Posterior cingulate gyrus (tissue), 11 donors: Measurements from ENCODE around the gene ZC3HAV1L.
"Not testable (repeated sequence)": the region's sequence is repeated elsewhere in the genome, so short reads cannot be mapped to it uniquely, and the experiment has no call there.

Experiments
- DNase-seq, 10 donors: peaks; one replicate each; pipeline versions ENCODE4 v3.0.0 to v3.0.0-alpha.2; 2020 to 2021; ENCODE audit warnings: mixed read lengths in 3 of 10
- intact Hi-C: fragments of 100-400 bp; cut with DNase I; formaldehyde crosslinking; loops from one replicate; pipeline ENCODE4 v1.15.1; 2023

ZC3HAV1L gene

DNA sequence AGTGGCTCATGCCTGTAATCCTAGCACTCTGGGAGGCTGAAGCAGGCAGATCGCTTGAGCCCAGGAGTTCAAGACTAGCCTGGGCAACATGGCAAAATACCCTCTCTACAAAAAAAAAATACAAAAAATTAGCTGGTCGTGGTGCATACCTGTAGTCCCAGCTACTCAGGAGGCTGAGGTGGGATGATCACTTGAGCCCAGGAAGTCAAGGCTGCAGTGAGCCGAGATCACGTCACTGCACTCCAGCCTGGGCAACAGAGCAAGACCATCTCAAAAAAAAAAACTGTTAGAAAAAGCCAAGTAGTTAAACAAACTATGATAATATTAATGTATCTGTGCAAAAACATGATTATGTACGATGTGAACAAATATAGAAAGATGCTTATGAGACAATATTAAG, 10.0 kb downstream of the ZC3HAV1L start:
- intact Hi-C loops, DNase-seq: not testable (repeated sequence)

DNA sequence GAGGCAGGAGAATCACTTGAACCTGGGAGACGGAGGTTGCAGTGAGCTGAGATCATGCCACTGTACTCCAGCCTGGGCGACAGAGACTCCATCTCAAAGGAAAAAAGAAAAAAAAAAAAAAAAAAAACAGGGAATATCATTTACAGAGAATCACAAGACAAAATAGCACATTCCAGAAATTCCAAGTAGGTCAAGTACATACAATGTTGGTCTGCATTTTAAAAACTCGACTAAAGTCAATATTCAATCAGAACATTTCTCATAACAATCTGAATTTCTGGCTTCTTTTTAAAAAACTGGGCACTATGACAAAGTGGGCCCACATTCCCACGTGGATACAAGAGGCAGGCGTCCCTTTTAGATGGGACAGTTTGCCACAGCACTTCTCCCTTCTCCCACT, 12.8 kb downstream of the ZC3HAV1L start:
- intact Hi-C loops, result no loop called here
- no peak for DNase-seq

DNA sequence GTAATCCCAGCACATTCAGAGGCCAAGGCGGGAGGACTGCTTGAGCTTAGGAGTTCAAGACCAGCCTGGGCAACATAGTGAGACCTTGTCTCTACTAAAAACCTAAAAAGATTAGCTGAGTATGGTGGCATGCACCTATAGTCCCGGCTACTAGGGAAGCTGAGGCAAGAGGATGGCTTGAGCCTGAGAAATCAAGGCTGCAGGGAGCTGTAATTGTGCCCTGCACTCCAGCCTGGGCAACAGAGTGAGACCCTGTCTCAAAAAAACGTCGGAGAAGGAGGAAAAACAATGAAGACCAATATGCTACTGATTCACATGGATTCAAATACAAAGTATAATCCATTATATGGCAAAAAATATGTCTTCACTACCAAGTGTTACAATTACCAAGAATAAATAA, 13.6 kb downstream of the ZC3HAV1L start:
- DNase-seq, result no peak
- intact Hi-C loops, result no loop called here

GRCh38 chr7:139018910-139019309, 16.9 kb downstream of the ZC3HAV1L start:
- intact Hi-C loops, result no loop called here
- DNase-seq, result no peak

GRCh38 chr7:139016931-139017511, 18.8 kb downstream of the ZC3HAV1L start:
- intact Hi-C loops, result loop anchor here (1.0 kb wide), 1 partner anchor 58 kb away; no protein-coding TSS in a partner anchor
- DNase-seq, result peak; percentile 31 to 92 (median 66)

DNA sequence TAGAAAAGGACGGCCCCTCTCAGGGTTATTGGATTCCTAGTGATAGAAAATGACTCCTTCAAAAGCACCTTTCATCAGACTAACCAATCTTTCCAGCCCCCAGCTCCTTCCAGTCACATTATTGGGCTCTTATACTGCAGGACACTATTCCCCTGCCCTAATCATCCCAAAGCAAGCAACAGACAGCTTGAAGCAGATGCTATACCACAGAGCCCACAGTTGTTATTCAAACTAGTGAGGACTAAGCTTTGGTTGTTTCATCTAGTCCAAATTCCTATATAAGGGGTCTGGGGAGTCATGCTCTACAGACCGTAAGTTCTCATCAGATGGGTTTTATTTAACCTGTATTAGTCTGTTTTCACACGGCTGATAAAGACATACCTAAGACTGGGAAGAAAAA, 24.5 kb downstream of the ZC3HAV1L start:
- intact Hi-C loops, result no loop called here
- no peak for DNase-seq

GRCh38 chr7:139004321-139005090, 31.3 kb downstream of the ZC3HAV1L start:
- no peak for DNase-seq
- intact Hi-C loops, result no loop called here

- intact Hi-C loops, result no loop called here
- no peak for DNase-seq
Measured at GRCh38 chr7:138999414-138999813, 36.4 kb downstream of the ZC3HAV1L start.

- peak in 5 of 10 donors; percentile 13 to 86 (median 42) for DNase-seq
- intact Hi-C loops, result no loop called here
Measured at GRCh38 chr7:138992052-138992531, 43.8 kb downstream of the ZC3HAV1L start.

GRCh38 chr7:138987686-138988085, 48.2 kb downstream of the ZC3HAV1L start:
- no peak for DNase-seq
- intact Hi-C loops, result loop anchor here (10.0 kb wide), 1 partner anchor 103 kb away; no protein-coding TSS in a partner anchor

DNA sequence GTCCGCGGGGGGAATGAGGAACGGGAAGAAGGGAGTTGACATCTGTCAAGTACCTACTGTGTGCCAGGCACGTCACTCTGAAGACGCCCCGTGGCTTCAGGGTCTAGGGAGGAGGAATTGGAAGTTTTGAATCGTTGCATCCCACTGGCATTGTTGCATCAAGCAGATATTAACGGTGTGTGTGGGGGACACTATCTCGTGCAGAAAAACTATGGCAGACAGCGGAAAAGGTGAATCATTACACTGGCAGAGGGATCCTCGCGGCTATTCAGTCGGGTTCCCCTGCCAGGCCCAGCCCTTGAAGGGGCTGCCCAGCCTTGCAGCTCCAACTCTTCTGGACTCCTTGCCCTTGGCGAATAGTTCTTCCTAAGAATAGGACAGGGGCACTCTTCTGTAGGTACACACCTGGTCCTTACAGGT, 53.6 kb downstream of the ZC3HAV1L start:
- intact Hi-C loops, result loop anchor here (10.0 kb wide), 1 partner anchor 97 kb away; no protein-coding TSS in a partner anchor
- DNase-seq, result no peak

DNA sequence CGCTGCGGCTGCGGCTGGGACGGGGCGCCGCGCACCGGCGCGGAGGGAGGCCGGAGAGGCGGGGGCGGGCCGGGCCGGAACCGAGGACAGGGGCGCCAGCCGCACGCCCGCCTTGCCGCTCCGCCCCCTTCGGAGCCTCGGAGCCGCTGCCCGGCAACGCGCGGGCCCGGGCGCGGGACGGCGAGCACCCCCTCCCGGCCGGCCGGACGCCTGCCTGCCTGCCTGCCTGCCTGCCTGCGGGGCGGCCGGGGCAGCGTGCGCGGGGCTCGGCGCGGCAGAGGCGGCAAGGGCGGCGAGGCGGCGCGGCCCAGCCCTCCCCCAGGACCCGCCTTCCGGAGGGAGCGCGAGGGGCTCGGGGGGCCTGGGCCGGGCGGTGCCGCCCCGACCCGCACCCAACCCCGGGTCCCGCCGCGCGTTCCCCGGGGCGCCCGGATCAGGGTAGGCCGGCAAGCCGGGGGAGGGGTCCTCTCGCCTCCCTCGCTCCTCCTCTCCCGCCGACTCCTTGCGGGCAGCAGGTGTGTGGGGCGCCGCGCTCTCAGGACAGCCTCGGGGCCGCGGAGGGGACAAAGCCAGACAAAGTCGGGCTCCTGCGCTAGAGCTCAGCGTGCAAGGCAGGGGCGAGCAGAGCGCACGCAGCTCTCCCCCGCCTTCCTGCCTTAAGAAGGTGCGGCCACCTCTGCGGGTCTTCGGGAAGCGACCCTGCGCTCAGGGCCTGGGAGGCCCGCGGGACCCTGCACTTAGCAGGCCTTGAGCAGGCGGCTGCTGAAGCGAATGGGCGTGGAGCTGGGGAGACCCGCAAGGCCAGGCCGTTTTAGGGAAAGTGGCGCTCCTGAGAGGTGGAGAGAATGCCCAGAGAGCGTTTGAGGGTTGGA, 54.3 kb downstream of the ZC3HAV1L start, which contains the start of gene KIAA1549:
TSS of gene KIAA1549 (minus strand) at position 58 of the 872 bp plus-strand sequence. CDS start 120 bp downstream, outside the sequence.
- peak in 9 of 10 donors; percentile 37 to 94 (median 54) for DNase-seq
- intact Hi-C loops, result loop anchor here (10.0 kb wide), 1 partner anchor 97 kb away; no protein-coding TSS in a partner anchor

DNA sequence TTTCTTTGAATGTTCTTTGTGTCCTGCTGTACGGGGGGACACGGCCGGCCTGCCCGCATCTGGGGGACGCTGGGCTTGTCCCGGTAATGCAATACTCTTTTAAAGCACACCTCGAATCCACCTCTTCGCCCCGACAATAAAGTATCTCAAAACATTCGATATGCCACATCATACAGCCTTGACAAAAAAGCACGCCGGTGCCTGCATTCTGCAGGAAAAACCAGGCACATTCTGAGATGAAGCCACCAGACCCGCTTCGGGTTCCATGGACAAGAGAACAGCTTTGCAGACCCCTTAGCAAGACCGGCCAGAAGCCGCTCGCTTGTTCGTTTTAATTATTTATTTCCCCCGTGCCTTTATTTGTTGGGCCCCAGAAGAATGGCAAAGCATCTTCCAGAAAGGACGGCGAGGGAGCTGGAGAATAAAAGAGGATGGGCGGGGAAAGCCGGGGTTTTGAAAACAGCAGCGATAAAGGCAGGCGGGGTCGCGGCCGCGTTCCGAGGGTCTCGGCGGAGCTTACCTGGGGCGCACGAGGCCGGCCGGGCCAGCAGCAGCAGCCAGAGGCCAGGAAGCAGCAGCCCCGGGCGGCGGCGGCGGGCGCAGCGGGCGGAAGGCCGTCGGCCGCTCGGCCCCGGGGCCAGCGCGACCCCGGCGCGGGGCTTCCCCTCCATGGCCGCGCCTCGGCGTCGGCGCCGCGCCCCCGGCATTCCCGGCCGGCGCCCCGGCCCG, 55.1 kb downstream of the ZC3HAV1L start:
- peak in 1 of 10 donors; percentile 85 for DNase-seq
- intact Hi-C loops, result loop anchor here (10.0 kb wide), 1 partner anchor 96 kb away; no protein-coding TSS in a partner anchor

- intact Hi-C loops, result loop anchor here (10.0 kb wide), 1 partner anchor 95 kb away; no protein-coding TSS in a partner anchor
- DNase-seq, result no peak
Measured at GRCh38 chr7:138979988-138980562, 55.8 kb downstream of the ZC3HAV1L start.

DNA sequence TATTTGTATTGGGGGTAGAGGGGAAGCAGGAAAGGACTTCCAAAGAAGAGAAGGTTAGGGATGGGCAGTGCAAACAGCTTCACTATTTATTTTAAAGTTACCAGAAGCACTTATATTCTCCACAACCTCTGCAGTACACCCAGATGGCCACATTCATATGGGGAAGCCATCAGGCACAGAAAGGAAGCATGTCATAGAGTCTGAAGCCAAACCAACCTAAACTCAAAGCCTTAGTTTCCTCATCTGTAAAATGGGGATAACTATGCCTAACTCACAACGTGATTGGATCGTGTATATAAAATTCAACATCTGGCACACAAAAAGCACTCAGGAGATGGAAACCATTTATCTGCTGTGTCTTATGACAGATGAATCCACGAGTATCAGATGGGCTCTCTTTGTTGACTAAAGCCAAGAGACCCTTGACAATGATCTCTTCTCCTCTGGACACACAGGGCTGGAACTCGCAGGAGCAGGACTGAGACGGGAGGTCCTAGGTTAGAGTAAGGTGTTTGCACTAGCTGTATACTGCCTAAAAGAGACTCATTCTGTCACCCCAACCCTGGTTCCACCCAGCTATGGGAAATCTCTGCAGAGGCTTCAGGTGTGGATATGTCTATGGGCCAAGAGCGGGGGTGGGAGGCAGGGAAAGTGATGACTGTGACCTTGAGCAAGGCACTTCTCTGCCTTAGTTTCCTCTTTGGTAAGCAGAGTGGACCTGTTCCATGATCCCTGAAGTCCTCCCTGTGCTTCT, 56.4 kb downstream of the ZC3HAV1L start:
- DNase-seq, result no peak
- intact Hi-C loops, result no loop called here

DNA sequence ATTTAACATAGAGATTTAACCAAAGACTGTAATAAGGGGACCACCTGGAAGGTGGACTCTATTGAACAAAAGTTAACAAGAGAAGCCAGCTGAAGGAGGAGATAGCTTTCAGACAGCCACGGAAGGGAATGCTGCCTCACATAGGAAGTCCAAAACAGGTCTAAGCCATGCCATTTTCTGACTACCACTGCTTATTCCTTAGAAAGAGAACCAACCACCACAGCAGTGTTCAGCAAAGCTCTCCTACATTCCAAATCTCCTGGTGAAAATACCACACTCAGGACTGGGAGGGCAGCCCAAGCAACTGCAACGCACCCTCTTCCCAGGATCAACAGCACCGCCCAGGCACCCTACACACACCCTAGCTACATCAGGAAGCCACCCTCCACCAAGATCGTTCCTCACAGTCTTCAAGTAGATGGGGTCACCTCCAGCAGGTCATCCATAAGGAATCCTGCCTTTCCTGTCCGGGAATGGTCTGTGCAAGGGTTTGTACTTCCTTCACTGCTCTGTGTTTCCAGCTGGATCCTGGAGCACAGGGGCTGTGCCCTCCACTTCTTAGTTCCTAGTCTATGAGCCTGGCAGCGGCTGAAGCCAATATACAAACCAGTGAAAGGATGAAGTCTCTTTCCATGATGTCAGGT, 57.2 kb downstream of the ZC3HAV1L start:
- intact Hi-C loops, result no loop called here
- no peak for DNase-seq

DNA sequence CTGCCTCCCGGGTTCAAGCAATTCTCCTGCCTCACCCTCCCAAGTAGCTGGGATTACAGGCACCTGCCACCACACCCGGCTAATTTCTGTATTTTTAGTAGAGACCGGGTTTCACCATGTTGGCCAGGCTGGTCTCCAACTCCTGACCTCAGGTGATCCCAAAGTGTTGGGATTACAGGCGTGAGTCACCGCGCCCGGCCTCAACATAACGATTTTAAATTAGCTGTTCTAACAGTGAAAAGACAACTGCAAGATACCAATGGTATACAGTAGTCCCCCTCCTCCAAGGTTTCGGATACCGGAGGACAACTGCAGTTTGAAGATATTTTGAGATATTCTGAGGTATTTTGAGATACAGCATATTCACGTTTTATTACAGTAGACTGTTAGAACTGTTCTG, 59.7 kb downstream of the ZC3HAV1L start:
- DNase-seq, intact Hi-C loops: not testable (repeated sequence)
